Prostate gland (tissue), 2 donors: ENCODE data around the gene TEAD4.

ENCODE experiments used
- CTCF ChIP-seq, 4 experiments: fragments of 200-600 bp in 2 of 4; fragments of 450-650 bp in 2 of 4; sonication (generic) in 2 of 4; IDR thresholded peaks; 1 replicate in 3 of 4; 2 replicates in 1 of 4; pipeline ENCODE4 v1.5.1; 2016 to 2019; ENCODE audit warnings: antibody characterized with exemption in 4 of 4, mild to moderate bottlenecking in 2 of 4, moderate library complexity in 2 of 4
- POLR2A ChIP-seq: fragments of 450-650 bp; IDR thresholded peaks from one replicate; pipeline ENCODE4 v1.6.1; 2016; ENCODE audit warnings: antibody characterized with exemption, mild to moderate bottlenecking
- POLR2AphosphoS5 ChIP-seq: sonication (generic); formaldehyde crosslinking; IDR thresholded peaks from one replicate; pipeline ENCODE4 v1.6.1; 2017; ENCODE audit warnings: antibody characterized with exemption

- TF ChIP-seq CTCF (IDR thresholded peaks at IDR 0.05) (no peak), POLR2A (no peak), POLR2AphosphoS5 (no peak)
Measured at GRCh38 chr12:2919249-2919648, 39.9 kb upstream of the TEAD4 start.
